Measurements from ENCODE around the gene FKBP1A. TPM values are rescaled to one million over a fixed set of nuclear protein-coding genes. Genes with fewer than 3 reads are reported as not detected.

FKBP1A gene
- total and polyA plus RNA-seq, 9 of the 15 experiments (the other 6 are each of a cell fraction or from before 2014, with no cell fraction given): 48.8 to 502 (median 89.6) TPM

DNA sequence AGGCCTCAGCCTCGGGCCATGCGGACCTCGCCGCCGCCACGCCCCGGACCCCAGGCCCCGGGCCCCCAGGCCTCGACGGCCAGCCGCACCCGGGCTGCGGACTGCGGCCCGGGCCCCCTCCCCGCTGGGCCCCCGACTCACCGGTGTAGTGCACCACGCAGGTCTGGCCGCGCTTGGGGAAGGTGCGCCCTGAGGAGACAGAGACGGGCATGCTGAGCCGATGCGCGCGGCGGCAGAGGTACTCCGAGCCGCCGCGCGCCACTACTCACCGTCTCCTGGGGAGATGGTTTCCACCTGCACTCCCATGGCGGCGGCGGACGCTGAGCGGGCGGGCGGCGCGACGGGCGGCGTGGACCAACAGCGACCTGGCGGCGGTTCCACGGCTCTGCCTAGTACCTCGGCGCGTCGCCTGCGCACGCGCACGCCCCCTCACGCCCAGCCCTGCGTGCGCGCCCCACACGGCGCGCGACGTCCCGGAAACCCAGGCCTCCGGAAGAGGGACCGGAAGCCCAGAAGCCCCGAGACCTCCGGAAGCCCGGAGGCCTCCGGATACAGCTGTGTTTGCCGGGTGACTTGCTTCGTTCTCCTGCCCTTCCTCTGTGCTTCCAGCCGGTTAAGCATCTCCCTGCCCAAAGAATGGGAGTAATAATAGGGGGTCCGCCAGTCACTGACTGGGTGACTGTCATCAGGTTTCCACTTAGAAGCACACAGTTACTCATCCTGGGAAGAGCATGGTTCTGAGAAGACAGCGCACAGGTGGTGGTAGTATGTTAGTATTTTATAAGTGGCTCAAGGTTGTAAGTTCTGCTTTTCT, at the start of gene FKBP1A (continued):
- TF ChIP-seq EP300 (IDR thresholded peaks at IDR 0.05; ENCODE audit: low read length) (no peak), RAD21 (CRISPR knock-in tag; conservative IDR thresholded peaks at IDR 0.05 in 1 of 2, IDR thresholded peaks at IDR 0.05 in 1 of 2) (0 out of 4 replicates have a peak, but pooled peaks of 1 of the 2 experiments have one; percentile 2), SNRNP70 (optimal IDR thresholded peaks at IDR 0.05; ENCODE audit: low read depth, low read length) (no peak), SMARCE1 (IDR thresholded peaks at IDR 0.05) (no peak), TEAD1 (CRISPR knock-in tag; IDR thresholded peaks at IDR 0.05) (no peak), ARHGAP35 (IDR thresholded peaks at IDR 0.05; ENCODE audit: partially characterized antibody) (no peak), KAT8 (IDR thresholded peaks at IDR 0.05; ENCODE audit: low read depth) (no peak), RBBP5 (IDR thresholded peaks at IDR 0.05; ENCODE audit: borderline replicate concordance, insufficient read depth, low read length, poor library complexity, severe bottlenecking) (peak; percentile 72), EZH2 (IDR thresholded peaks at IDR 0.05; ENCODE audit: borderline replicate concordance, low read depth, low read length) (no peak), ZNF121 (CRISPR knock-in tag; conservative IDR thresholded peaks at IDR 0.05) (no peak), ZKSCAN8 (CRISPR knock-in tag; IDR thresholded peaks at IDR 0.05) (no peak), MAFF (IDR thresholded peaks at IDR 0.05; ENCODE audit: low read length) (no peak), POLR2AphosphoS2 (IDR thresholded peaks at IDR 0.05; ENCODE audit: low read length) (no peak), CHD1 (IDR thresholded peaks at IDR 0.05; ENCODE audit: low read length) (no peak), FOSL1 (tag; conservative IDR thresholded peaks at IDR 0.05) (no peak), NCOA6 (IDR thresholded peaks at IDR 0.05) (peak; percentile 84), XRCC5 (IDR thresholded peaks at IDR 0.05; ENCODE audit: low read depth, low read length) (no peak), ZKSCAN1 (IDR thresholded peaks at IDR 0.05; ENCODE audit: low read depth, low read length) (no peak), GATA2 (CRISPR knock-in tag; IDR thresholded peaks at IDR 0.05) (no peak), MEF2A (IDR thresholded peaks at IDR 0.05; ENCODE audit: control insufficient read depth, low read depth, low read length) (no peak), MXI1 (IDR thresholded peaks at IDR 0.05; ENCODE audit: low read depth, low read length) (peak; percentile 62; the same call in 1 of the 2 replicates), ZNF584 (CRISPR knock-in tag; IDR thresholded peaks at IDR 0.05; ENCODE audit: low read depth) (no peak), KDM2B (CRISPR knock-in tag; IDR thresholded peaks at IDR 0.05) (no peak), NFXL1 (CRISPR knock-in tag; IDR thresholded peaks at IDR 0.05) (no peak), ZNF217 (CRISPR knock-in tag; IDR thresholded peaks at IDR 0.05) (no peak), BCL6 (CRISPR knock-in tag; IDR thresholded peaks at IDR 0.05) (no peak), HMG20B (CRISPR knock-in tag; IDR thresholded peaks at IDR 0.05) (no peak), CAMTA2 (CRISPR knock-in tag; conservative IDR thresholded peaks at IDR 0.05) (no peak), ZNF699 (CRISPR knock-in tag; IDR thresholded peaks at IDR 0.05; ENCODE audit: insufficient replicate concordance) (no peak), ZNF41 (CRISPR knock-in tag; conservative IDR thresholded peaks at IDR 0.05) (no peak)
- TF ChIP-seq, protein P1, sequence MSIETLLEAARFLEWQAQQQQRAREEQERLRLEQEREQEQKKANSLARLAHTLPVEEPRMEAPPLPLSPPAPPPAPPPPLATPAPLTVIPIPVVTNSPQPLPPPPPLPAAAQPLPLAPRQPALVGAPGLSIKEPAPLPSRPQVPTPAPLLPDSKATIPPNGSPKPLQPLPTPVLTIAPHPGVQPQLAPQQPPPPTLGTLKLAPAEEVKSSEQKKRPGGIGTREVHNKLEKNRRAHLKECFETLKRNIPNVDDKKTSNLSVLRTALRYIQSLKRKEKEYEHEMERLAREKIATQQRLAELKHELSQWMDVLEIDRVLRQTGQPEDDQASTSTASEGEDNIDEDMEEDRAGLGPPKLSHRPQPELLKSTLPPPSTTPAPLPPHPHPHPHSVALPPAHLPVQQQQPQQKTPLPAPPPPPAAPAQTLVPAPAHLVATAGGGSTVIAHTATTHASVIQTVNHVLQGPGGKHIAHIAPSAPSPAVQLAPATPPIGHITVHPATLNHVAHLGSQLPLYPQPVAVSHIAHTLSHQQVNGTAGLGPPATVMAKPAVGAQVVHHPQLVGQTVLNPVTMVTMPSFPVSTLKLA (conservative IDR thresholded peaks at IDR 0.05): peak; percentile 55 to 79

Data from K562 (cell line).